GM06990 (cell line): ENCODE results near the gene SHISA8.

ENCODE experiments used
- DNase-seq: peaks from one replicate; pipeline ENCODE4 v3.0.0-alpha.2; 2011; ENCODE audit not compliant: insufficient read length; ENCODE audit errors: extremely low read depth
- H3K27me3 ChIP-seq: replicated peaks from 2 replicates; pipeline ENCODE4 v1.6.0; 2011; ENCODE audit warnings: low read length; ENCODE audit not compliant: control insufficient read depth, insufficient read depth
- H3K36me3 ChIP-seq: 2 replicates; pipeline ENCODE4 v1.5.1; 2011; ENCODE audit warnings: low read length; ENCODE audit not compliant: control insufficient read depth, insufficient read depth
- H3K4me3 ChIP-seq: replicated peaks from 2 replicates; pipeline ENCODE4 v1.5.1; 2011; ENCODE audit warnings: low read depth, mild to moderate bottlenecking, control low read depth, low read length
- TF ChIP-seq, protein P1 (sequence below): IDR thresholded peaks from 2 replicates; pipeline ENCODE4 v1.5.1; 2011; ENCODE audit warnings: low read length, control low read depth, mild to moderate bottlenecking, inconsistent platforms; ENCODE audit not compliant: insufficient read depth, poor library complexity, severe bottlenecking

SHISA8 gene

DNA sequence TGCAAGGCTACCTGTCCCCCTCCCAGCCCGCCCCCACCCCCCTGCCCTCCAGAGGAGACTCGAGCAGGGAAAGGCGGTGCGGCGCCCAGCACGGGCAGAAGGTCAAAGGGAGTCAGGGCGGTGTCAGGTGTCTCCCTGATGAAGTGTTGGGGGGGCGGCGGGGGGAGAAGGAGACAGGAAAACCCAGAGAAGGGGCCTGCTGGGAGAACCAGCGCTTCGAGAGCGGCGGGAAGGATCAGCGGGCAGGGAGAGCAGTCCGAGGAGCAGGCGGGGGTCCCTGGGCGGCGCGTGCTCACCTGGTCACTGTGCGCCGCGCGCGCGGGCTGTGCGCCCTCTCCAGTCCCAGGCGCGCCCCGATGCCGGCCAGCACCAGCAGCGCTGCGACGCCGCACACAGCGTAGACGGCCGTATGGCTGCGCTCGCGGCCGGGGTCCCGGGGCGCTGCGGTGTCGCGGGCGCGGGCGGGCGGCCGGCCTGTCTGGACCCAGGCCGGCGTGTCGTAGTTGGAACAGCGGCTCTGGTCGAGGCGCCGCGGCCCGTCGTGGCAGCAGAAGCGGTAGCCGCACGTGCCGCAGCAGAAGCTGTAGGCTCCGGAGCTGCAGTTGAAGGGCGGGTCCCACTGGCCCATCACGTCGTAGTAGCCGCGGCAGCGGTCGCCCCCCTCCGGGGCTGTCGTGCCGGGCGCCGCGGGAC is 886 bp downstream of the SHISA8 start:
- Histone ChIP-seq H3K4me3 (peak overlapping the region; percentile 28), H3K27me3 (peaks cover 2% of the 10 kb centered on the region; the same call in 1 of the 2 replicates), H3K36me3 (no peaks in the 10 kb centered on the region)
- TF ChIP-seq, protein P1, sequence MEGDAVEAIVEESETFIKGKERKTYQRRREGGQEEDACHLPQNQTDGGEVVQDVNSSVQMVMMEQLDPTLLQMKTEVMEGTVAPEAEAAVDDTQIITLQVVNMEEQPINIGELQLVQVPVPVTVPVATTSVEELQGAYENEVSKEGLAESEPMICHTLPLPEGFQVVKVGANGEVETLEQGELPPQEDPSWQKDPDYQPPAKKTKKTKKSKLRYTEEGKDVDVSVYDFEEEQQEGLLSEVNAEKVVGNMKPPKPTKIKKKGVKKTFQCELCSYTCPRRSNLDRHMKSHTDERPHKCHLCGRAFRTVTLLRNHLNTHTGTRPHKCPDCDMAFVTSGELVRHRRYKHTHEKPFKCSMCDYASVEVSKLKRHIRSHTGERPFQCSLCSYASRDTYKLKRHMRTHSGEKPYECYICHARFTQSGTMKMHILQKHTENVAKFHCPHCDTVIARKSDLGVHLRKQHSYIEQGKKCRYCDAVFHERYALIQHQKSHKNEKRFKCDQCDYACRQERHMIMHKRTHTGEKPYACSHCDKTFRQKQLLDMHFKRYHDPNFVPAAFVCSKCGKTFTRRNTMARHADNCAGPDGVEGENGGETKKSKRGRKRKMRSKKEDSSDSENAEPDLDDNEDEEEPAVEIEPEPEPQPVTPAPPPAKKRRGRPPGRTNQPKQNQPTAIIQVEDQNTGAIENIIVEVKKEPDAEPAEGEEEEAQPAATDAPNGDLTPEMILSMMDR, result no peak
- DNase-seq, result peak; percentile 38

DNA sequence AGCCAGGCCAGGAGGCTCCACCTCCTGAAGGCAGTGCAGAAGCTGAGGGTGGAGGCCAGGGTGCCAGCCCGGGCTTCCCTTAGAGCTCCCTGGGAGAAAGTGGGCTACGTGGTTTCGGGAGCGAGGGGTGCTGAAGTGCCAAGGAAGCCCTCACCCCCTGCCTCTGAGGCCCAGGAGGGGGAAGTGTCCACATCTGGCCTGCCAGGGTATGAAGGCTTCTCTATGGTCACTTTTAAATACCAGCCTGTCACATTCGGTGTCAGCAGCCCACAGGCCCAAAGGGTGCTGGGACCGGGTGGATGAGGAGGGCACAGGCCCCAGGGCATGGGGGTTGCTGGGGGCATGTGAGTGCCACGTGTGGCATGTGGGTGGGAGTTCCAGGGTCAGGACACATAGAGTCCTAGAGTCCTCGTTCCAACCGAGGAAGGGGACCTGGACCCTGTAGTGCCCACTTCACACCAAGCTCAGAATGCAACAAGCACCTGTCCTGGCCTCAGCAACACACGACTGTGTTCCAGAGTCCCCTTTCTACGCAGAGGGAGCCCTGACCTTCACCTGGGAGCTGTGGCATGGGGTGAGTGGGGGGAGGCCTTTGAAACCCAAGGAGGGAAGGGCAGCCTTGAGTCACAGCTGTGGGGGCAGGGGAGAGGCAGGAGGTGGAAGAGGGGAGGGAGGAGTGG is 1.7 kb downstream of the SHISA8 start:
- H3K4me3 ChIP-seq, result 0 out of 2 replicates have a peak overlapping the region, but pooled peaks have one; percentile 4
- peak; percentile 17 for DNase-seq
- H3K36me3 ChIP-seq, result no peaks in the 10 kb centered on the region
- H3K27me3 ChIP-seq, result peaks cover 2% of the 10 kb centered on the region; the same call in 1 of the 2 replicates
- TF ChIP-seq, protein P1, result no peak

DNA sequence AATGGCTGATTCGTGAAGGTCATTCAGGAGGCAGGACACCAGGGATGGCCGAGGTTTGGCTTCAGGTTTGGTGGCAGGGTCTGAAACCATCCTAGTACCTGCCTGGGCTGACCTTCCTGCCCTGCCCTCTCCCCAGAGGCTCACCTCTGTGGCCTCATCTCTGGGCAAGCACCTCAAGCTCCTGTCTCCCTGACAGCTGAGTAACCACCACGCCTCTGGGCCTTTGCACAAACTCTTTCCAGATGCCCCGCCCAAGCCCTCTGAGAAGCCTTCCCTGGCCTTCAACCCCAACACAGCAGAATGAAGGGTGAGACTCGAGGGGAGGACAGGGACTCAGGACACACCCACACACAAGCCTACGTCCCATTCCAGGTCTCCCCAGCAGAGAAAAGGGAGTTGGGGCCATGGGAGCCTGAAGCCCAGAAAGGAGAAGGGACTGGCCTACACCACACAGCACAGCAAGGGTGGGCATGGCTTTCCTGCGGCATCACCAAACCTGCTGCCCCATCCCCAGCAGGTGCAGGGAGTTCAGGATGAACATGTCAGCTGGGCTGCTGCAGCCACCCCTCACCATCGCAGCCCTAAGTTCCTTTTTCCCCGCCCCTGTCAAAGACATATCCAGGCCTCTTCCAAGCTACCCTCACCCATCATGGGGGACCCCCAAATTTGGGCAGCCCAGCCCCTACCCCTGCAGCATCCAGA is 2.4 kb downstream of the SHISA8 start:
- peaks cover 2% of the 10 kb centered on the region; the same call in 1 of the 2 replicates for H3K27me3 ChIP-seq
- DNase-seq, result peak; percentile 14
- TF ChIP-seq, protein P1, result no peak
- H3K36me3 ChIP-seq, result peaks cover 4% of the 10 kb centered on the region; the same call in 1 of the 2 replicates
- H3K4me3 ChIP-seq, result no peak overlapping the region

DNA sequence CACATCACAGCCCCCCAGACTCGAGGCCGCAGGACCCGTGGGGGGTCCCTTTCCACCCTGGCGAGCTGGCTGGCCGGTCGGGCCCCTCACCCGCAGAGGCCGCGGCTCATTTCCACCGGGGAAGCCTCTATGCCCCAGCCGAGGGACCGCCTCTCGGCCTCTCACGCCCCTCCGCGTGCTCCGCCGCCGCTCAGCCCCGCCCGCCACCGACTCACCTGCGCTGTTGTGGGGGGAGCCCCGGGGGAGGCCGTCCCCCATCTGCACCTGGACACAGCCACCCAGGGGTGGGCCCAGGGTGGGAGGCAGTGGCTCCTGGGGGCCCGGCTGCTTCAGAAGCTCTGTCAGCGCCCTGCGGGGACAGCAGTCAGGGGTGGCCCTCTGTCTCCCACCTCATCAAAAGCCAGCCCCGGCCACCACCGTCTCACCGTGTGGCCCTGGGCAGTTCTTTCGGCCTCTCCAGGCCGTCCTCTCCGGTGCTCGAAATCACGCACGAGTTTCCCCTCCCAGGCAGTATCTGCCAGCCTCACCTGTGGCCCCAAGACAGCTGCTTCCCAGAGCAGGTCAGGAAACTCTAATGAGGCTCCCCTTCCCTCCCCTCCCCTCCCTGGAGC is 3.8 kb downstream of the SHISA8 start:
- DNase-seq, result peak; percentile 13
- H3K27me3 ChIP-seq, result peaks cover 2% of the 10 kb centered on the region; the same call in 1 of the 2 replicates
- TF ChIP-seq, protein P1, result no peak
- no peak overlapping the region for H3K4me3 ChIP-seq
- peaks cover 10% of the 10 kb centered on the region for H3K36me3 ChIP-seq

DNA sequence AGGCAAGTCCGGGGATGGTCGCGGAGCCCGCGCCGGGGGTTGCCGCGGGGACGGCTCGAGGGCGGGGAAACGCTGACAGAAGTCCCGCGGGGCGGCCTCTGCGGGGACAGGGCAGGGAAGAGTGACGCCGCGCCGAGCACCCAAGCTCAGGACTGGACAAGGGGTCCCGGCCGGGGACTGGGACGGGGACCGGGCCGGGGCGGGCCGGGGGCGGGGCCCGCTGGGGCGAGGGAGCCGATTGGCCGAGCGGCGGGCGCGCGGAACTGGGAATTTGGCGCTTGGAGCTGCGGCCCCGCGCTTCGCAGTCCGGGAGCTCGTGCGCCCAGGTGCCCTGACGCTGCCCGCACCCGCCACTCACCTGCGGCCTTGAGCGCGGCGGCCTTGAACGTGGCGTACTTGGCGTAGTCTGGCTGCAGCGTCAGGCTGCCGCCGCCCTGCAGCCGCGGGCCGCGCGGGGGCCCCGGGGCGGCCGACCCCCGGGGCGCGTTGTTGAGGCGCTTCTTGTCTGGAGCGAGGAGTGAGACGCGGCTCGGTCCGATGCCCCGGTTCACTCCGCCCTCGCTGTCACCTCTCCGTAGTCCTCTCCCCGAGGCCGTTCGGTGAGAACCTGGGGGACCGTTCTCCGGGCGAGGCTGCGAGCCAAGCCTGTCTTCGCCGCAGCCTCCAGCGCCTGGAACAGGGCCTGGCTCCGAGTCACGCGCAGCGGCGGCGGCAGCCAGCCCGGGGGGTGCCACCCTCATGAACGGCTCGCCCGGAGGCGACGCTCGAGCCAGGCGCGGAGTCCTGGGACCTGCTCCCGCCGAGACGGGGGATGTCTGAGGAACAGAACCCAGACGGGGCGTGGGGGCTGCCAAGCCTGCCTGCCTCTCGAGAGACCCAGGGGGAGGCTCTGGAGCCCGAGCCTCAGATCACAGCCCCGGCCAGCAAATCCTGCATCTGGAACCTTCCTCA is 4.5 kb downstream of the SHISA8 start:
- DNase-seq, result peak; percentile 25
- Histone ChIP-seq H3K36me3 (peaks cover 17% of the 10 kb centered on the region), H3K27me3 (peaks cover 2% of the 10 kb centered on the region; the same call in 1 of the 2 replicates), H3K4me3 (no peak overlapping the region; the same call in 1 of the 2 replicates)
- TF ChIP-seq, protein P1, result no peak
